Activated CD4-positive, CD25-positive, alpha-beta regulatory T cell treated with anti-CD3 and anti-CD28 coated beads, Interleukin-2, amount 50 U/mL, for 24 hours (primary cell): ENCODE measurements around the gene PALLD.

Experiments used
- ATAC-seq, 2 donors: fragments of 150-1000 bp; cut with Tn5 transposase; one replicate each; pipeline ENCODE4 v1.10.0; 2021; ENCODE audit warnings: mild to moderate bottlenecking in 1 of 2, moderate library complexity in 1 of 2

Gene PALLD

DNA sequence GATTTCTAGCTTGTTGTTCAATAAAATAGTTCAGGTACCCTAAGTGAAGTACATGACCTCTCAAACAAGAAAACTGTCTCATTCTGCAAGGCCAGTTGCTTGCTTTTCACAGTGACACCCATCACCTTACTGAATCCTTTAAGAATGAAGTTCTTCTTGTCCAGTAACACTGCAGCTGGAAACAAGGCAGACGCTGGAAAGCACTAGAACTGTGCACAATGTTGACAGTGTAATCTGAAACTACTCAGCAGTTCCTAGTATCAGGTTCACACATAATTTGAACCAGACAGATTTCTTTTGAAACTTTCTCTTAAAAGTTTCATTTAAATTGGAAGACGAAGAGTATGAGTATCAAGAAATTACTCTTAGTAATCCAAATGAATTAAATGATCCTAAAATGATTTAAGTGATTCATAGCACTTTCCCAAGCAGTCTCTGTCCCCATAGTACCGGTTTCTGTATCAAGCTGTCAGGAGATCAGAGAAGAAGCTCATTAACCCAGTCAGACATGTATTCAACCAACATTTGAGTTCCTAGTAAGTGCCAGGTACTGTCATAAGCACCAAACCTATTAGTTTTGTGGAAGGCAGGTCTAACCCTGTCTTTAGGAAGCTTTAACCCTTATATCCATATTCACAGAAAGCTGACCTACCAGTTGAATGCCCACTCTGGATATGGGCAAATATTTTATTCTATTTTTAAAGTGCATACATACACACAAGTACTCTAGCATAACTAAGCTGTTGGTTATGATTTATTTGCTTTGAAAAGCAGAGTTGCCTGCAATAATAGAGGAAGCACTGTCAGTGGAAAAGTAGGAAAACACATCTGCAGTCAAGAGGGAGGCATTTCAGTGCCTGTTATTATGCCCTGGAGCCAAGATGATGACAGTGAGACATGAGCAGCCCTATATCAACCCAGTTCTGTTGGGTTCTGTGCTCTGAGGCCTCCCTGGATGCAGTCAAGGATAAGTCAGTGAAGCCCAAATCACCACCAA lies 63.6 kb downstream of the PALLD start:
- peak in 1 of 2 donors; percentile 38 for ATAC-seq

DNA sequence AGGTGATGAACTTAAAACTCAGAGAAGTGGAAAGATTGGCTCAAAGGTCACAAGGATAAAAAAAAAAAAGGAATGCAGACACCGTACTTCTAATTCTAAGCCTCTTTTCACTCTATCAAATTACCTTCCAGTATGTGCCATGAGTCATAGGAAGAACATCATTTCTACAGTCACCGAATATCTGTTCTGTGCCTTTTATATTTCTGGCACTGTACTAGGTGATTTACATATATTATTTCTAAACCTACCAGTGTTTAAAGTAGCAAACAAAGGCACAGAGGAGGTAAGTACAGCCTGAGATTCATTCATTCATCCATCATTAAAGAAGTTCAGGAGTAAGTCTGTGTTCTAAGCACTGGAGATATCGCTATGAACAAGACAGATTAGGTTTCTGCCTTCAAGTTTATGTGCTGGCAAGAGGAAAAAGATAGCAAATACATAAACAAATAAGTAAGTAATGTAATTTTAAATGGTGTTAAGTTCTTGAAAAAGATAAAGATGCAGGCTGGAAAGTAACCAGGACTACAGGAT lies 65.3 kb downstream of the PALLD start:
- ATAC-seq = peak; percentile 38 to 49

DNA sequence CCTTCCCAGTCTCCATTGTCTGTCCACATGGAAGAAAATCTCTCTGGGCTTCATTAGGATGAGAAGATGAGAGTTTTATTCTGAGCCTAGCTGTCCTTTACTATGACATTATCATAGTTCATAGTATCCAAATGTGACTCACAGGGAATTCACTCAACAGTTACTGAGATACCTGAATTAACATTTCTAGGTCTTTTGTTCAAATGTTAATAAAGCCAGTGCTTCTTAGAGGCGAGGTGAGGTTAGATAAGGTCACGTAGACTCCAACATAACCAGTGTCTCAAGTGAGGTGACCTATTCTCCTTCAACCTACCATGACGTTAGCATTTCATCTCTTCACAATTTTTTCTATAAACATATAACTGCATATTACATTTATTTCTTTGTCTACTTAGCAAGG lies 67.2 kb downstream of the PALLD start:
- no peak for ATAC-seq

DNA sequence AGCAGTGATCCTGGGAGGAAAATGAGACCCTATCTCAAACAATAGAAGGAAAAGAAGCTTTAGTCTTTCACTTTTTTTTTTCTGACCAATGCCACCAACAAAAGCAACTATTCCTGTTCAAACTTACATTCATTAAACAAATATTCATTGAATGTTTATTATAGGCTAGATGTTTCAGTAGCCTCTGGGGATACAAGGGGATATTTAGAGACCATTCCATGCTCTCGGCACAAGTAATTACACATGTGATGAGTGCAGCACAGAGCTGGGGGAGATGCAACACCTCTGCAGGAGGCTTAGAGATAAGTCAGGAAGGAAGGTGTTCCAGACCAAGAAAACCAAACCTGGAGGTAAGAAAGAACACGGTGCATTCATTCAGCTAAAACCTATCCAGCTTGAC lies 68.3 kb downstream of the PALLD start:
- ATAC-seq = no peak

- no peak for ATAC-seq
Measured at GRCh38 chr4:168566726-168567125, 69.9 kb downstream of the PALLD start.

DNA sequence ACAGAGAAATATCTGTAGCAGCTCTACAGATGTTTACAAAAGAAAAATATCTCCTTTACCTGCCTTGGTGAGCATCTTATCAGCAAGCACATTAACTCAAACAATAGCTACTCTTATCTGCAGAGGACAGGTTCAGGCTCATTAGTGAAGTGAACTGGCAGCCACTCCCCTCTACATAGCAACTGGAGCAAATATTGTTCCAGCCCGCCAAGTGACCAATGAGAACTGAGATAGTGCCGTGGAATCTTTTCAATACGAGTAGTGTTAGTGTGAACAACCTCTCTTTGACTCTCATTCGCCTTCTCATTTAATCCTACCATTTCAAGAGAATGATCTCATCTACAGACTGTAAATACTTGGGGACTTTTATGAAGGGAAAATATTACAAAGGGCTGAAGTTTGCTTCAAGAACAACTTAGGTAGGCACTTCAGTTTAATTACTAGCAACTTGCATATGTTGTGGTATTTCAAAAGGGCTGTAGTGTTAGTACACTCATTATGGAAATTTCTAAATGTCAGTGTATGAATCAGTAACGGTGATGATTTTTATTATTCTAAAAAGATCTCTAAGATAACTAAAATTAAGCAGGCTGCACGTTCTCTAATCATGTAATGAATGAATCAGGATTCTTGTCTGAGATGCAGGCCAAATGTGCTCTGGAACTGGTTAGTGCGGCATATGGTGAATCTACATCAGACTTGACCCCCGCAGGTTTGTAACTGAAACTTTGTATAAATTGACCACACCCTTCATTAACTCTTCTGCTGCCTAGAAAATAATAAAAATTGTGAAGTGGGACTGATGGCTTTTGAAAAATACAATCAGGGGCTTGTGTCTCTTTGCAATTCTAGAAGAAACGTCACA lies 72.4 kb downstream of the PALLD start:
- ATAC-seq = peak; percentile 89 to 92

- ATAC-seq = no peak
Measured at GRCh38 chr4:168569931-168570276, 73.1 kb downstream of the PALLD start.

GRCh38 chr4:168570466-168570865 lies 73.6 kb downstream of the PALLD start:
- no peak for ATAC-seq

DNA sequence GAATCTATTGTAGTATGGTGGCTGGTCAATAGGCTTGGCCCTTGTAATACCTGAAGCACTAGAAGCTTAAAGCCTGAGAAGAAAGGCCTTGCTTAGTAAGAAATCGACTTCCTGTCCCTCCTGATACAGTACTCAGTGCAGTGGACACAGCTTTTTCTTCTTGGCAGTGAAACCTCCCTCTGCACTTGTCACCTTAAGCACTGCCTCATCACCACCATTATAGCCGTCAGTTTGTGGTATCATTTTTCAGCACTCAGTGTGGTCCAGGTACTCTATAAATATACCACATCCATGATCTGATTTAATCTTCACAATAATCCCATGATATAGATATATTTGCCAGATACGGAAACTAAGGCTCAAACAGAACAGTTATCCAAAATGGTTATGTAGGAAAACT lies 75.2 kb downstream of the PALLD start:
- ATAC-seq = no peak

DNA sequence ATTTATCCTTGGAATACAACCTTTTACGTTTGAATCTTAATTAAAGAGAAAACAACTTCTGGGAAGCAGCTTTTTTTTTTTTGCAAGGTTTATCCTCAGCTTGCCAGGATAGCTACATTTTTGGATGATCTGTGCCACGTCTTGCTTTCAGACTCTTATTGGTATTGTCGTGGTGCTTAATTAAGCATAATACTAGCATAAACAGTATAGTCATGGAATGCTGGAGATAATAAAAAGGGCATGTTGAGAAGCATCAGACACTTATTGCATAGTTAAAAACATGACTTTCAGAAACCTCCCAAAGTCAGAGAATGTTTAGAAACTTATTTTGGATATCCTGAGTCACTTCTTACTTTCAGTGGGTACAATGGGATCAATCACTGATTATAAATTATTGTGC lies 77.0 kb downstream of the PALLD start:
- ATAC-seq = no peak

GRCh38 chr4:168574581-168575295 lies 77.9 kb downstream of the PALLD start:
- no peak for ATAC-seq

DNA sequence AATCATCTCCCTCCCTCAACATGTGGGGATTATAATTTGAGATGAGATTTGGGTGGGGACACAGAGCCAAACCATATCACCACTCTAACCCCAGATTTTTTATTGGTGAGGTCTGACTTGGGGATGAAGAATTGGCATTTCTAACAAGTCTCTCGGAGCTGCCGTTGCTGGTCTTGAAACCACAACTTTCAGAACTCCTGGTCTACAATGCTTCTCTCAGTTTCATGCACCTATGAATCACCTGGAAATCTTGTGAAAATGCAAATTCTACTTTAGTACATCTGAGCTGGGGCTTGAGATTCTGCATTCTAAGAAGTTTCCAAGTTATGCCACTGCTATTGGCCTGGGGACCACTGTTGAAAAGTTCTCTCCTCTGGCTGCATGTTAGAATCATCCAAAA lies 78.6 kb downstream of the PALLD start:
- ATAC-seq = no peak

GRCh38 chr4:168577624-168578023 lies 80.8 kb downstream of the PALLD start:
- ATAC-seq = no peak

DNA sequence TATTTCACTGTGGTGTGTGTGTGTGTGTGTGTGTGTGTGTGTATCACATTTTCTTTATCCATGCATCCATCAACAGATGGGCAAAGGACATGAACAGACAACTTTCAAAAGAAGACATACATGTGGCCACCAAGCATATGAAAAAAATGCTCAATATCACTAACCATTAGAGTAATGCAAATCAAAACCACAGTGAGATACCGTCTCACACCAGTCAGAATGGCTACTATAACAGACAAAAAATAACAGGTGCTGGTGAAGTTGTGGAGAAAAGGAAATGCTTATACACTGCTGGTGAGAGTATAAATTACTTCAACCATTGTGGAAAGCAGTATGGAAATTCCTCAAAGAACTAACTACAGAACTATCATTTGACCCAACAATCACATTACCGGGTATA lies 83.4 kb downstream of the PALLD start:
- no peak for ATAC-seq

DNA sequence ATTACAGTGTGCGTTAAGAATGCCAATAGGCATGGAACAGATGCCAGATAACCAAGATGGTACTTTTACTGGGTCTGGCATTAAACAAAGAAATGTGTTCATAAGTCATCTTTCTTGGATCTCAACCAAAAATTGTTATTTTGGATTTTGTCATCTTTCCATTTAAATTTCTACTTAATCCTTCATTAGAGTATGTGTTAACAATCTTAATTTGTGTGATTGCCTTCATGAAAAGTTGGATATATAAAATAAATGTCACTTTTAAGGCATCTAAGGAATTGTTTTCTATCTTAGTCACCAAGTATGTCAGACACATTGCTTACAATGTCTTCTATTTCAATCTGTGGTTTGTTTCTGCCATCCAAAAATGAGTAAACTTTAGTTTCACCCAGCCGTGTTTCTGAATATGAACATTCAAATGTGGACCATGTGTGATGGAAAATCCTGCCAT lies 87.5 kb downstream of the PALLD start:
- no peak for ATAC-seq

DNA sequence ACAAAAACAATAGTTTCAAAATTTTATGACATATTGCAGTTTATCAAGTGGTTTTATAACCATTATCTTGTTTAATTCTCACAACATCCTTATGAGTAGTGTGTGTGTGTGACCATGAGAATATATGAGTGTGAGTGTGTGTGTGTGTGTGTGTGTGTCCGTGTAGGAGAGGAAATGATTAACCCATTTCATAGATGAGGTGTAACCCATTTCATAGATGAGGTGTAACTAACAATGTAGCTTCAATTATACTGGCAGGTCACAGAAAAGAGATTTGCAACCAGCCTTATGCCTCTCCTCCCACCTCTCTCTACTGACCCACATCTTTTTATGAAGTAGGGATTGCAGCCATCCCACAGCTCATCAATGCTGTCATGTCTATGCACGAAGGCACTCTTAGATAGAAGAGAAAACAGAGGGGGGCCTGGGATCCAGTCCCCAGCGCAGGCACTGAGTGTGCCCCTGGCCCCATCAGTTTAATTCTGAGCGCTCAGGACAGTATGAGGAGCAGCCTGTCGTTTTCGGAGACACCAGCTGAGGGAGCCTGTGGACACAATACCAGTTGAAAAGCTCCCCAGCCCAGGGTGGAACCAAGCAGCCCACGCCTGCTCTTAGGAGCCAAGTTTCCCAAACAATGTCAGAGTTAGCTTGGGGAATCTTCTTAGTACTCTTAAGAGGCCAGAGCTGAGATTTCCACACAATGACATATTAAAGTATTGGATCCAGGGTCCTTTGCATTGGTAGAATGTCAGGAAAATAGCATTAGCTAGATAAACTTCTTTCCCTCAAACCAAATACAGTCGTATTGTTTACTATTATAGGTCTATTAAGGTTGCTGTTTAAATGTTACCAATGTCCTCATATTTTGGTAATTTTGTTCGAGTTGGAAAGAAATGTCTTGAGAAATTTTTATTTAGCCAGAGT lies 88.6 kb downstream of the PALLD start:
- ATAC-seq = peak in 1 of 2 donors; percentile 13

- no peak for ATAC-seq
Measured at GRCh38 chr4:168586926-168587325, 90.1 kb downstream of the PALLD start.

DNA sequence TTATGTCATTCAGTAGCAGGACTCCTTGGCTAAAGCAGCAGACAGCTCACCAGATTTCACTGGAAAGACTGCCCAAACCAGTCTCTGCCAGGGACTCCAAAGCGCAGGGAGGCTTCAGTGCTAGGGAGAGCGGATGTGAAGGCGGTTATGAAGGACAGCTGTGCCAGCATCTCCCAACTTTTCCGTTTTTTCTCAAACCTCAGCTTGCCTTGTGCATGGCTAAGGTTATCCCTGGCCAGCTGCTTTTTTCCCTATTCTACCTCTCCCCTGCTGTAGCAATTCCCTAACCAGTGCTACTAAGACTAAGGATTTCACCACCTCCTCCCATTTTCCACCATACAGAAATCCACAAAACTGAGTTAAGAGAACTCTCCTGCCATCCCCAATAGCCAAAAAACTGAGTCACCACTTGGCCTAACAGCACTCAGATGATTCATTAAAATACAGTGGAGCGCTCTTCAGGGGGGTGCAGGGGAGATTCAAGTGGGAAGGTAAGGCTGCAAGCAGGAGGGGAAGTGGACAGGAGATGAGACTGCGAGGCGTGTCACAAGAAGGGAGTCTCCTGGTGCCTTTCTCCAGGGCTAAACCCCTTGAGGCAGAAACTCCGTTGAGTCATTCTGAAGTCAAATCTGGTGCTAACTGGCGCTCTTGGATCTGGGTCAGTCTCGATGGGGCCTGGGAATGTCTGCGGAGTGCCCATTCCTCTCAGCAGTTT lies 90.7 kb downstream of the PALLD start:
- ATAC-seq = no peak

- ATAC-seq = no peak
Measured at GRCh38 chr4:168588916-168589531, 92.2 kb downstream of the PALLD start.

DNA sequence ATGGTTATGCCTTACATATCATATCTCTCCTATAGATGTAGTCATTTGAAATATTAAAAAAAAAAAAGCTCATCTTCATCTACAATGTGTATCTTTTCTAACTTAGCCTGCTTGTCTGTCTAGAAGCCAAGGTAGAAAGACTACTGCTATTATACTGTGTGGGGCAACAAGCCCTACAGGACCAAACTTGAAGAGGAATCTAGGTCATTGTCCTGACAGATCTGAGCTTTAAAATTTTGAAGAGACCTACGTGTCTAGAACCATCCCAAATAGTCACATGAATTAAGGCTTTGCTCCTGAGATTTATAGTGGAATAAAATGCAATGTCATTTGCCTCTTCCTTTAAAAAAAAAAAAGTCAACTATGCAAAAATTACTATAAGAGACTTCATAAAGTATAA lies 95.8 kb downstream of the PALLD start:
- ATAC-seq = no peak
